SK-N-SH treated with all-trans-retinoic acid at 6 μM for 48 hours (cell line): ENCODE measurements around the gene ID3.

Experiments used
- ARNTL ChIP-seq: fragments of 450-650 bp; formaldehyde crosslinking; IDR thresholded peaks from 2 replicates; pipeline ENCODE4 v1.5.0; 2020; ENCODE audit warnings: low read depth, mild to moderate bottlenecking, moderate library complexity, borderline replicate concordance
- PATZ1 ChIP-seq: fragments of 250-450 bp; sonication (Bioruptor Pico); IDR thresholded peaks from 2 replicates; pipeline ENCODE4 v1.8.0; 2020; ENCODE audit warnings: mild to moderate bottlenecking, moderate library complexity, borderline replicate concordance
- PPARA ChIP-seq: fragments of 250-450 bp; sonication (Bioruptor Pico); IDR thresholded peaks from 2 replicates; pipeline ENCODE4 v1.5.0; 2020; ENCODE audit warnings: mild to moderate bottlenecking, borderline replicate concordance
- RARB ChIP-seq: fragments of 250-450 bp; sonication (Bioruptor Pico); IDR thresholded peaks from 2 replicates; pipeline ENCODE4 v1.8.0; 2021; ENCODE audit warnings: mild to moderate bottlenecking, moderate library complexity
- SNAI2 ChIP-seq: fragments of 250-450 bp; sonication (Bioruptor Pico); IDR thresholded peaks from 2 replicates; pipeline ENCODE4 v1.5.0; 2020; ENCODE audit warnings: mild to moderate bottlenecking, moderate library complexity
- TCF4 ChIP-seq: fragments of 250-450 bp; sonication (Bioruptor Pico); IDR thresholded peaks from 2 replicates; pipeline ENCODE4 v1.8.0; 2021; ENCODE audit warnings: mild to moderate bottlenecking, moderate library complexity, borderline replicate concordance
- ZFP30 ChIP-seq: fragments of 450-650 bp; formaldehyde crosslinking; IDR thresholded peaks from 2 replicates; pipeline ENCODE4 v1.5.0; 2022; ENCODE audit warnings: mild to moderate bottlenecking, moderate library complexity

- TF ChIP-seq ARNTL (CRISPR knock-in tag) (no peak), PPARA (no peak), SNAI2 (no peak), TCF4 (no peak), ZFP30 (CRISPR knock-in tag) (no peak), RARB (CRISPR knock-in tag) (no peak), PATZ1 (CRISPR knock-in tag) (no peak)
Observed at GRCh38 chr1:23551849-23552248, 7.5 kb downstream of the ID3 start.
